Fibroblast of lung (primary cell): ENCODE results near the gene ASIC1. TPM values are rescaled to one million over a fixed set of nuclear protein-coding genes. Genes with fewer than 3 reads are reported as not detected.

Source experiments
- DNase-seq, 2 donors: peaks; one replicate each; pipeline versions ENCODE4 v3.0.0 to v3.0.0-alpha.2; 2010; ENCODE audit warnings: low read depth in 2 of 2
- H2AFZ ChIP-seq: 2 replicates; pipeline ENCODE4 v1.5.1; 2012; ENCODE audit warnings: low read length, control low read depth, inconsistent platforms
- H3K27ac ChIP-seq: 2 replicates; pipeline ENCODE4 v1.5.1; 2011; ENCODE audit warnings: low read length, control low read depth; ENCODE audit not compliant: insufficient read depth
- H3K27me3 ChIP-seq: 2 replicates; pipeline ENCODE4 v1.5.1; 2011; ENCODE audit warnings: mild to moderate bottlenecking, low read length; ENCODE audit not compliant: control insufficient read depth, insufficient read depth
- H3K36me3 ChIP-seq: 2 replicates; pipeline ENCODE4 v1.5.1; 2011; ENCODE audit warnings: low read length; ENCODE audit not compliant: control insufficient read depth, insufficient read depth
- H3K4me1 ChIP-seq: 2 replicates; pipeline ENCODE4 v1.5.1; 2011; ENCODE audit warnings: low read length; ENCODE audit not compliant: control insufficient read depth, insufficient read depth; ENCODE audit errors: extremely low read depth
- H3K4me2 ChIP-seq: 2 replicates; pipeline ENCODE4 v1.5.1; 2011; ENCODE audit warnings: low read length, control low read depth; ENCODE audit not compliant: insufficient read depth; ENCODE audit errors: extremely low read depth
- H3K4me3 ChIP-seq, 4 experiments: fragments of 200-600 bp in 1 of 4; sonication (generic) in 1 of 4; replicated peaks in 1 of 4; 2 replicates each; pipeline ENCODE4 v1.5.1; 2011 to 2016; ENCODE audit warnings: low read length in 4 of 4, low read depth in 3 of 4, mild to moderate bottlenecking in 3 of 4, control low read depth in 2 of 4, inconsistent platforms in 1 of 4, mixed read lengths in 1 of 4; ENCODE audit not compliant: insufficient read depth in 1 of 4; ENCODE audit errors: control extremely low read depth in 1 of 4
- H3K79me2 ChIP-seq: 2 replicates; pipeline ENCODE4 v1.5.1; 2012; ENCODE audit warnings: mild to moderate bottlenecking, low read length, inconsistent platforms; ENCODE audit not compliant: control insufficient read depth, insufficient read depth
- H3K9ac ChIP-seq: 2 replicates; pipeline ENCODE4 v1.5.1; 2011; ENCODE audit warnings: mild to moderate bottlenecking, low read length, control low read depth; ENCODE audit not compliant: insufficient read depth
- H3K9me3 ChIP-seq: 2 replicates; pipeline ENCODE4 v1.5.1; 2012; ENCODE audit warnings: low read depth, low read length; ENCODE audit not compliant: control insufficient read depth, insufficient read depth
- H4K20me1 ChIP-seq: 2 replicates; pipeline ENCODE4 v1.5.1; 2011; ENCODE audit warnings: low read length; ENCODE audit not compliant: control insufficient read depth, insufficient read depth; ENCODE audit errors: extremely low read depth
- EZH2 ChIP-seq: IDR thresholded peaks from 2 replicates; pipeline ENCODE4 v1.5.1; 2012; ENCODE audit warnings: low read length, control low read depth, mild to moderate bottlenecking; ENCODE audit errors: missing control alignments
- polyA minus RNA-seq: library from RNA; depleted of rRNA, polyadenylated mRNA; stranded (reverse); fragments of >200 nt; gene quantifications from 2 replicates; pipeline ENCODE4 v1.2.3, GENCODE V29; 2011; ENCODE audit warnings: low replicate concordance
- polyA plus RNA-seq, 2 donors: library from polyadenylated mRNA; depleted of rRNA in 1 of 2; stranded (reverse) in 1 of 2; unstranded in 1 of 2; fragments of >200 nt; gene quantifications; 2 replicates each; pipeline ENCODE4 v1.2.1, GENCODE V29; 2011 to 2012; ENCODE audit warnings: missing spikeins in 1 of 2
- total RNA-seq: library from RNA; depleted of rRNA; stranded (reverse); fragments of >200 nt; gene quantifications from 2 replicates; pipeline ENCODE4 v1.2.1, GENCODE V29; 2014
- TF ChIP-seq, protein P1 (sequence below), 2 donors: IDR thresholded peaks in 1 of 2; conservative IDR thresholded peaks in 1 of 2; 1 replicate in 1 of 2; 2 replicates in 1 of 2; pipeline ENCODE4 v1.5.1; 2011 to 2012; ENCODE audit warnings: low read length in 2 of 2, control low read depth in 1 of 2, inconsistent platforms in 1 of 2, low read depth in 1 of 2, mild to moderate bottlenecking in 1 of 2

Gene ASIC1
- 1.7 and 1.8 TPM in 2 replicates for total RNA-seq
- 2.6 and 3.9 TPM in 2 replicates for polyA plus RNA-seq
- 3.1 and 4.2 TPM in 2 replicates for polyA plus RNA-seq (2012)
- 9.8 and 11.0 TPM in 2 replicates for polyA minus RNA-seq

DNA sequence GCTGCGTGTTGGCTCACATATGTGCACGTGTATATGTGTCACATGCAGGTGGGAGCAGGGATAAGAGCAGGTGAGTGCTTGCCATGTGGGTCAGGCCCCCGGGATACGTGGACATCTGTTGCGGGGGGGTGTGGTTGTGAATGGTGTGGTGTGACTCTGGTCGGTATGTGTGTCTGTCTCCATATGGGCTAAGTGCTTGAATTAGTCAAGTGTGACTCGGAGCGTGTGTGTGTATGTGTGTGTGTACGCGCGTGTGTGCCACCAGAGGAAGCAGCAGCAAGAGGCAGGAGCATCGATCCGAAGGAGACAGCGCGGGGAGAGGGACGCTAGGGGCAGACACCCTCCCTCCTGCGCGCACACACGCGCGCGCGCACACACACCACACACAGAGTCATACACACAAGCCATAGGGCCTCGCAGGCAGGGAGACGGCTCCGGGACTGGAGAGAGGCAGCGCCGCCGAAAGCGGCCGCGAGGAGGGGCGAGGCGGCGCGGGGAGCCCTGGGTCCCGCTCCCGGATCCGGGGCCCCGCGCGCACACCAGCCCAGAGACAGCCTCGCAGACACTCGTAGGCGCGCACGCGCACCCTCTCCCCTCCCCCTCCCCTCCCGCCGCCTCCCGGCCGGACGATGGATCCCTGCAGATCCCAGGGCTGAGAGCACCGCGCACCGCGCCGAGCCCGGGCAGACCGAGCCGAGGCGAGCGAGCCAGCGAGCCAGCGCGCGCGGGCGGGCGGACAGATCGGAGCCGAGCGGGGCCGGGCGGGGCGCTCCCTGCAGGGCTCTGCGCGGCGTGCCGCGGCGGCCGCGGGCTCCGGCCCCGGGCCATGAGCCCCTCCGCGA, at the start of gene ASIC1:
Gene ASIC1, plus strand, starts transcription at position 597 of the 842 bp plus-strand sequence. CDS start 1,171 bp downstream, outside the sequence.
- Histone ChIP-seq H3K4me2 (peak within 1 kb of the TSS; percentile 81), H3K27ac (no peak within 1 kb of the TSS), H3K9ac (peak within 1 kb of the TSS; percentile 47), H3K27me3 (peaks cover 18% of the 10 kb centered on the region), H3K36me3 (no peaks in the 10 kb centered on the region), H3K4me3 (peak within 1 kb of the TSS; percentile 52 to 67 (median 63)), H3K4me1 (peaks cover 5% of the 10 kb centered on the region), H3K9me3 (no peaks in the 10 kb centered on the region), H4K20me1 (no peaks in the 10 kb centered on the region), H3K79me2 (no peaks in the 10 kb centered on the region), H2AFZ (peak within 1 kb of the TSS; percentile 81)
- DNase-seq: peak; percentile 65 to 70
- TF ChIP-seq, protein P1, sequence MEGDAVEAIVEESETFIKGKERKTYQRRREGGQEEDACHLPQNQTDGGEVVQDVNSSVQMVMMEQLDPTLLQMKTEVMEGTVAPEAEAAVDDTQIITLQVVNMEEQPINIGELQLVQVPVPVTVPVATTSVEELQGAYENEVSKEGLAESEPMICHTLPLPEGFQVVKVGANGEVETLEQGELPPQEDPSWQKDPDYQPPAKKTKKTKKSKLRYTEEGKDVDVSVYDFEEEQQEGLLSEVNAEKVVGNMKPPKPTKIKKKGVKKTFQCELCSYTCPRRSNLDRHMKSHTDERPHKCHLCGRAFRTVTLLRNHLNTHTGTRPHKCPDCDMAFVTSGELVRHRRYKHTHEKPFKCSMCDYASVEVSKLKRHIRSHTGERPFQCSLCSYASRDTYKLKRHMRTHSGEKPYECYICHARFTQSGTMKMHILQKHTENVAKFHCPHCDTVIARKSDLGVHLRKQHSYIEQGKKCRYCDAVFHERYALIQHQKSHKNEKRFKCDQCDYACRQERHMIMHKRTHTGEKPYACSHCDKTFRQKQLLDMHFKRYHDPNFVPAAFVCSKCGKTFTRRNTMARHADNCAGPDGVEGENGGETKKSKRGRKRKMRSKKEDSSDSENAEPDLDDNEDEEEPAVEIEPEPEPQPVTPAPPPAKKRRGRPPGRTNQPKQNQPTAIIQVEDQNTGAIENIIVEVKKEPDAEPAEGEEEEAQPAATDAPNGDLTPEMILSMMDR (conservative IDR thresholded peaks at IDR 0.05 in 1 of 2, IDR thresholded peaks at IDR 0.05 in 1 of 2; ENCODE audit: low read depth in 1 of 2, low read length in 2 of 2): no peak
- TF ChIP-seq EZH2: no peak

- Histone ChIP-seq H3K79me2 (peaks cover 76% of the 10 kb centered on the region), H3K9me3 (no peaks in the 10 kb centered on the region), H3K4me3 (no peak overlapping the region), H3K4me1 (peaks cover 8% of the 10 kb centered on the region), H3K27me3 (no peaks in the 10 kb centered on the region), H4K20me1 (no peaks in the 10 kb centered on the region), H2AFZ (no peak overlapping the region), H3K27ac (no peak overlapping the region), H3K36me3 (no peaks in the 10 kb centered on the region), H3K4me2 (no peak overlapping the region), H3K9ac (no peak overlapping the region)
- peak in 1 of 2 donors; percentile 42 for DNase-seq
- TF ChIP-seq, protein P1 (conservative IDR thresholded peaks at IDR 0.05 in 1 of 2, IDR thresholded peaks at IDR 0.05 in 1 of 2; ENCODE audit: low read depth in 1 of 2, low read length in 2 of 2): no peak
- TF ChIP-seq EZH2: no peak
Measured at GRCh38 chr12:50013361-50014147, 43.8 kb upstream of the ASIC1 start.

DNA sequence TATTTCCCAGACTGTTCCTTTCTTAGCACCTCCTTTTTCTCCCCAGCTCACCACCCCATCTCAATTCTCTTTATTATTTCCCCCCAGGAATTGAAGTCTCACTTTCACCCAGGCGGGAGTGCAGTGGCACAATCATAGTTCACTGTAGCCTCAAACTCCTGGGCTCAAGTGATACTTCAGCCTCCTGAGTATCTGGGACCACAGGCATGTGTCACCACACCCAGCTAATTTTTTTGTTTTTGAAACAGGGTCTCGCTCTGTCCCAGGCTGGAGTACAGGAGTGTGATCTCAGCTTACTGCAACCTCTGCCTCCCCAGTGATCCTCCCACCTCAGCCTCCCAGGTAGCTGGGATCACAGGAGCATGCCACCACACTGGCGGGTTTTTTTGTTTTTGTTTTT, 43.1 kb upstream of the ASIC1 start:
- H4K20me1 ChIP-seq: no peaks in the 10 kb centered on the region
- TF ChIP-seq, protein P1 (conservative IDR thresholded peaks at IDR 0.05 in 1 of 2, IDR thresholded peaks at IDR 0.05 in 1 of 2; ENCODE audit: low read depth in 1 of 2, low read length in 2 of 2): no peak
- TF ChIP-seq EZH2: no peak
- H3K4me2 ChIP-seq: no peak overlapping the region
- H3K4me1 ChIP-seq: peaks cover 8% of the 10 kb centered on the region
- peaks cover 77% of the 10 kb centered on the region for H3K79me2 ChIP-seq
- H3K4me3 ChIP-seq: no peak overlapping the region
- no peak overlapping the region for H3K27ac ChIP-seq
- no peak for DNase-seq
- no peak overlapping the region for H3K9ac ChIP-seq
- no peaks in the 10 kb centered on the region for H3K27me3 ChIP-seq
- no peaks in the 10 kb centered on the region for H3K9me3 ChIP-seq
- H3K36me3 ChIP-seq: no peaks in the 10 kb centered on the region
- no peak overlapping the region for H2AFZ ChIP-seq
